Measurements from ENCODE around the gene SF3B5.

DNA sequence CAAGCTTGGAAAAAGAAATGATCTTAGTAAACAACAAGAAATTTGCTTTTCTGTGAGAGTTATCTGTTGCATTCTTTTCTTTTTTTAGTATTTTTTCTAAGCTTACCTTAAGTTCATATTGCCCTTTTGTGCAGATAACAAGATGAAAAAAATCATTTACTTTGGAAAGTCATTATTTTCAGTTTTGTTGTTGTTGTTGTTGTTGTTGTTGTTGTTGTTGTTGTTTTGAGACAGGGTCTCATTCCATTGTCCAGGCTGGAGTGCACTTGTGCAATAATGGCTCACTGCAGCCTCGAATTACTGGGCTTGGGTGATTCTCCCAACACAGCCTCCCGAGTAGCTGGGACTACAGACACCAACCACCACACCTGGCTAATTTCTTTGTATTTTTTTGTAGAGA is 46.1 kb upstream of the SF3B5 start:
- TF ChIP-seq, protein P1, sequence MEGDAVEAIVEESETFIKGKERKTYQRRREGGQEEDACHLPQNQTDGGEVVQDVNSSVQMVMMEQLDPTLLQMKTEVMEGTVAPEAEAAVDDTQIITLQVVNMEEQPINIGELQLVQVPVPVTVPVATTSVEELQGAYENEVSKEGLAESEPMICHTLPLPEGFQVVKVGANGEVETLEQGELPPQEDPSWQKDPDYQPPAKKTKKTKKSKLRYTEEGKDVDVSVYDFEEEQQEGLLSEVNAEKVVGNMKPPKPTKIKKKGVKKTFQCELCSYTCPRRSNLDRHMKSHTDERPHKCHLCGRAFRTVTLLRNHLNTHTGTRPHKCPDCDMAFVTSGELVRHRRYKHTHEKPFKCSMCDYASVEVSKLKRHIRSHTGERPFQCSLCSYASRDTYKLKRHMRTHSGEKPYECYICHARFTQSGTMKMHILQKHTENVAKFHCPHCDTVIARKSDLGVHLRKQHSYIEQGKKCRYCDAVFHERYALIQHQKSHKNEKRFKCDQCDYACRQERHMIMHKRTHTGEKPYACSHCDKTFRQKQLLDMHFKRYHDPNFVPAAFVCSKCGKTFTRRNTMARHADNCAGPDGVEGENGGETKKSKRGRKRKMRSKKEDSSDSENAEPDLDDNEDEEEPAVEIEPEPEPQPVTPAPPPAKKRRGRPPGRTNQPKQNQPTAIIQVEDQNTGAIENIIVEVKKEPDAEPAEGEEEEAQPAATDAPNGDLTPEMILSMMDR (IDR thresholded peaks at IDR 0.05; ENCODE audit: low read depth, low read length, poor library complexity, severe bottlenecking) = no peak
- no peak for TF ChIP-seq EZH2phosphoT487 (IDR thresholded peaks at IDR 0.05; ENCODE audit: borderline replicate concordance, low read length)
